Testis (tissue), 2 donors: ENCODE data around the gene CCDC9B.

Experiments used
- POLR2A ChIP-seq: fragments of 450-650 bp; IDR thresholded peaks from one replicate; pipeline ENCODE4 v1.6.1; 2017; ENCODE audit warnings: antibody characterized with exemption, mild to moderate bottlenecking, moderate library complexity
- TF ChIP-seq, protein P1 (sequence below), 3 experiments: fragments of 450-650 bp in 2 of 3; fragments of 200-600 bp in 1 of 3; sonication (generic) in 1 of 3; IDR thresholded peaks; one replicate each; pipeline ENCODE4 v1.5.1; 2016 to 2019; ENCODE audit warnings: antibody characterized with exemption in 3 of 3, mild to moderate bottlenecking in 2 of 3, moderate library complexity in 1 of 3

DNA sequence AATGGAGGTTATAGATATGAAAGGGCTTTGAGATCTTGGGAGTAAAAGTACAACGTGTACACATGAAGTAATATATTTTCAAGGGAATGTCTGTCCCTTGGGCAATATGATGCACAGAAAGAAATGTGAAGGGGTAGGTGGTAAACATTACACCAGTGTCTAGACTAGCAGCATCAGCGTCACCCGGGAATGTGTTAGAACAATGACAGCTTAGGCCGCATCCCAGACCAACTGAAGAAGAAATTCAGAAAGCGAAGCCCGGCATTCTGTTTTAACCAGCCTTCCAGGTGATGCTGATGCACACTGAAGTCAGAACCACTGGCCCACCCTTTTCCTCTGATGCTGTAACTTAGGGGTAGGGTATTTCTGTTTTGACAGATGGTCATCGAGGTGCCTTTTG is 10.9 kb downstream of the CCDC9B start:
- no peak for TF ChIP-seq POLR2A
- TF ChIP-seq, protein P1, sequence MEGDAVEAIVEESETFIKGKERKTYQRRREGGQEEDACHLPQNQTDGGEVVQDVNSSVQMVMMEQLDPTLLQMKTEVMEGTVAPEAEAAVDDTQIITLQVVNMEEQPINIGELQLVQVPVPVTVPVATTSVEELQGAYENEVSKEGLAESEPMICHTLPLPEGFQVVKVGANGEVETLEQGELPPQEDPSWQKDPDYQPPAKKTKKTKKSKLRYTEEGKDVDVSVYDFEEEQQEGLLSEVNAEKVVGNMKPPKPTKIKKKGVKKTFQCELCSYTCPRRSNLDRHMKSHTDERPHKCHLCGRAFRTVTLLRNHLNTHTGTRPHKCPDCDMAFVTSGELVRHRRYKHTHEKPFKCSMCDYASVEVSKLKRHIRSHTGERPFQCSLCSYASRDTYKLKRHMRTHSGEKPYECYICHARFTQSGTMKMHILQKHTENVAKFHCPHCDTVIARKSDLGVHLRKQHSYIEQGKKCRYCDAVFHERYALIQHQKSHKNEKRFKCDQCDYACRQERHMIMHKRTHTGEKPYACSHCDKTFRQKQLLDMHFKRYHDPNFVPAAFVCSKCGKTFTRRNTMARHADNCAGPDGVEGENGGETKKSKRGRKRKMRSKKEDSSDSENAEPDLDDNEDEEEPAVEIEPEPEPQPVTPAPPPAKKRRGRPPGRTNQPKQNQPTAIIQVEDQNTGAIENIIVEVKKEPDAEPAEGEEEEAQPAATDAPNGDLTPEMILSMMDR (IDR thresholded peaks at IDR 0.05) = no peak
